GM21786 (cell line): ENCODE data around the gene GNAQ.

Source experiments
- ATAC-seq: cut with Tn5 transposase; IDR thresholded peaks from one replicate; pipeline ENCODE4 v1.9.1; 2021; ENCODE audit not compliant: unreplicated experiment

Gene GNAQ

GRCh38 chr9:78031893-78032729, 500 bp upstream of the GNAQ start:
- no peak for ATAC-seq

- ATAC-seq, result no peak
Observed at GRCh38 chr9:78030553-78031443, 813 bp downstream of the GNAQ start.

- no peak for ATAC-seq
Observed at GRCh38 chr9:78030296-78030552, 1.4 kb downstream of the GNAQ start.

GRCh38 chr9:78029551-78030295, 1.9 kb downstream of the GNAQ start:
- ATAC-seq, result no peak

- ATAC-seq, result no peak
Observed at GRCh38 chr9:78028926-78029325, 2.7 kb downstream of the GNAQ start.

- ATAC-seq, result no peak
Observed at GRCh38 chr9:78026947-78027346, 4.7 kb downstream of the GNAQ start.

- no peak for ATAC-seq
Observed at GRCh38 chr9:78026416-78026815, 5.2 kb downstream of the GNAQ start.

- no peak for ATAC-seq
Observed at GRCh38 chr9:78025186-78025585, 6.4 kb downstream of the GNAQ start.

- no peak for ATAC-seq
Observed at GRCh38 chr9:78023003-78023741, 8.4 kb downstream of the GNAQ start.

GRCh38 chr9:78021697-78022096, 9.9 kb downstream of the GNAQ start:
- ATAC-seq, result no peak

- no peak for ATAC-seq
Observed at GRCh38 chr9:78017190-78017693, 14.4 kb downstream of the GNAQ start.

- ATAC-seq, result no peak
Observed at GRCh38 chr9:78015241-78015640, 16.4 kb downstream of the GNAQ start.

- ATAC-seq, result no peak
Observed at GRCh38 chr9:78014776-78015175, 16.8 kb downstream of the GNAQ start.

GRCh38 chr9:78013934-78014333, 17.7 kb downstream of the GNAQ start:
- no peak for ATAC-seq

GRCh38 chr9:78011049-78011448, 20.6 kb downstream of the GNAQ start:
- no peak for ATAC-seq

- ATAC-seq, result no peak
Observed at GRCh38 chr9:78010445-78010844, 21.2 kb downstream of the GNAQ start.

- no peak for ATAC-seq
Observed at GRCh38 chr9:78009186-78009585, 22.4 kb downstream of the GNAQ start.

- ATAC-seq, result no peak
Observed at GRCh38 chr9:78006734-78007133, 24.9 kb downstream of the GNAQ start.

- ATAC-seq, result no peak
Observed at GRCh38 chr9:78005231-78006002, 26.2 kb downstream of the GNAQ start.
